HG02981 (cell line): ENCODE data around the gene ZNF776.
"Not testable (repeated sequence)": the region's sequence is repeated elsewhere in the genome, so short reads cannot be mapped to it uniquely, and the experiment has no call there.

Experiments used
- ATAC-seq: cut with Tn5 transposase; IDR thresholded peaks from one replicate; pipeline ENCODE4 v1.9.1; 2021; ENCODE audit warnings: mild to moderate bottlenecking, moderate library complexity; ENCODE audit not compliant: unreplicated experiment

Gene ZNF776

DNA sequence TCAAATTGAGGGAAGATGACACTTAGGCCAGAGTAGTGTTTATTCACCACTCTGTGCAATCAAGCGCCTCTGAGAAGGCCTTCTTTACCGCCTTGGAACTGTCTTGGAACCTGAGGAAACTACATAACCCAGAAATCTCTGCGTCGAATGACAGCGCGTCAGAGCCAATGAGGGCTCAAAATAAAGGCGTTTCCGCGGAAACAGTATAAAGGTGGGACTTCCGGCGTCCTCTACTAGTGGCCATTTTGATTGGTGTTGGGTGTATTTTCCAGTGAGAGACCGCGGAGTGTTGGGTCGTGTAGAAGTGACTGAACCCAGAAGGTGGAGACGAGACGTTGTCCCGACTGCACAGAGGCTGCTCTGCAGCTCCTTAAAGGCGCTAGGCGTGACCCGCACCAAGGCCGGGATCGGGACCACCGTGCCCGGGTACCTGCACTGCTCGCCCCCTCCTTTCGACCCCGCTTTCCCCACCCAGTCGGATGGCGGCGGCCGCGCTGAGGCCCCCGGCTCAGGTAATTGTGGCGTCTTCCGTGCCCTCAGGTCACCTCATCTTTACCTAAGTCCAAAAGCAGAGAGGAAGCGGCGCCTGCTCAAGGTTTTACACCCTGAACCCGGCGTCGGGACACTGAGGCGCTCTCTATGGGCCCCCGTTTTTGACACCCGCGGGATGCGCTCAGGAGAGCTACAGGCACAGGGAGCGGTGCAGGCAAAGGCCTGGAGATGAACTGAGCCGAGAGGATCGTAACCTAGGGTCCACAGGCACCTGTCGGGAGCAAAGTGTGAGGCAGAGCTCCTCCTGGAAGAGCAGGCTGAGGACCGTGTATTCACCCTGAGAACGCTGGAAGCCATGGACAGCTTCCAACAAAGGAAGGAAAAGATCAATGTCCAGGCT is at the start of gene ZNF776:
Gene ZNF776 (plus strand): TSS at position 236 of the 892 bp plus-strand sequence. CDS start 244 bp downstream, at position 480.
- peak; percentile 98 for ATAC-seq

GRCh38 chr19:57701625-57702024 is 45.0 kb upstream of the ZNF776 start:
- ATAC-seq = no peak

GRCh38 chr19:57706346-57706745 is 40.3 kb upstream of the ZNF776 start:
- no peak for ATAC-seq

GRCh38 chr19:57708641-57709361 is 37.8 kb upstream of the ZNF776 start, which contains the start of gene ZNF154:
ZNF154 (minus strand) TSS chr19:57709204; CDS start chr19:57708971, 233 bp downstream.
- no peak for ATAC-seq

- ATAC-seq = no peak
These were observed 37.0 kb upstream of the ZNF776 start for GRCh38 chr19:57709616-57710015.

- ATAC-seq = no peak
These were observed 34.4 kb upstream of the ZNF776 start for GRCh38 chr19:57712222-57712621.

GRCh38 chr19:57719424-57719823 is 27.2 kb upstream of the ZNF776 start:
- no peak for ATAC-seq

DNA sequence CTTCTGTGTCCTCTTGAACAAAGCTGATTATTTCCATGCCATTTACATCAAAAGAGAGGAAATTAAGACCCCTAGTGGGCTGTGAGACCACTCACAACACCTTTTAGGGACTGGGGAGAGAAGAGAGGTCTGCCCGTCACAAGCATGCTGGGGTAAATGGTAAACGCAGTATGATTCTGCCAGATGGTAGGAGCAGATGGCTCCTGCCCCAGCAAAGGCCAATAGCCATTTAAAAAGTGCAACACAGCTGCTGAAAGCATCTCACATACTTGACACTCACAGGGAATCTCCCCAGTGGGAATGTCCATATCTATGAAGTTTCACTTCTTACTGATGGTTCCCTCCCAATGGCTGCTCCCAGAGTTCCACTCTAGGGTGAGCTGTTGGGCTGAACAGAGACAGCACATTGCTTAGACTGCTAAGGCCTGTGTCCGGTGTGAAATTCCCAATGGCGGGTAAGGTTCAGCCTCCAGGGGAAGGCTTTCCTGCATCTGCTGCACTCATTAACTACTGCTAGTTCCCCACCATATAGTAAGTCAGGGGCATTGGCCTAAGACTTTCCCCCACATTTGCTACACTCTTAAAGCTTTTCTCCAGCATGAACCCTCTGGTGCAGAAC is 26.6 kb upstream of the ZNF776 start:
- no peak for ATAC-seq

DNA sequence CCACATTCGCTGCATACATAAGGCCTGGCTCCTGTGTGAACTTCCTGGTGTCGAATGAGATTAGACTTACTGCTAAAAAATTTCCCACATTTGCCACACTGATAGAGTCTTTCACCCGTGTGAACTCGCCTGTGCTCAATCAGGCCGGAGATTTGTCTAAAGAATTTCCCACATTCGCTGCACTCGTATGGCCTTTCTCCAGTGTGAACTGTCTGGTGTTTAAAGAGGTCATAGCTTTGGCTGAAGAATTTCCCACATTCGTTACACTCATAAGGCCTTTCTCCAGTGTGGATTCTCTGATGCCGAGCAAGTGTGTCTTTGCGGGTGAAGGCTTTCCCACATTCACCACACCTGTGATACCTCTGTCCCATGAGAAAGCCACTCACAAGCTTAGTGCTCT is 25.7 kb upstream of the ZNF776 start:
- ATAC-seq = no peak

DNA sequence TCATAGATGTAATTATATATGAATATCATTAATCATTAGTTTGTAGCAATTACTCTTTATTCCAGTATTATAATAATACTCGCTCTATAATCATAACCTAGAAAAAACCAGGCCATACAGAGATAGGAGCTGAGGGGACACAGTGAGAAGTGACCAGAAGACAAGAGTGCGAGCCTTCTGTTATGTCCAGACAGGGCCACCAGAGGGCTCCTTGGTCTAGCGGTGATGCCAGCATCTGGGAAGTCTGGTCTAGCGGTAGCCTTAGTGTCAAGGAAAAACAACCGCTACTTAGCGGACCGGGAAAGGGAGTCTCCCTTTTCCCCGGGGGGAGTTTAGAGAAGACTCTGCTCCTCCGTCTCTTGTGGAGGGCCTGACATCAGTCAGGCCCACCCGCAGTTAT is 8.3 kb upstream of the ZNF776 start:
- not testable (repeated sequence) for ATAC-seq

- ATAC-seq = not testable (repeated sequence)
These were observed 7.8 kb upstream of the ZNF776 start for GRCh38 chr19:57738770-57739169.

DNA sequence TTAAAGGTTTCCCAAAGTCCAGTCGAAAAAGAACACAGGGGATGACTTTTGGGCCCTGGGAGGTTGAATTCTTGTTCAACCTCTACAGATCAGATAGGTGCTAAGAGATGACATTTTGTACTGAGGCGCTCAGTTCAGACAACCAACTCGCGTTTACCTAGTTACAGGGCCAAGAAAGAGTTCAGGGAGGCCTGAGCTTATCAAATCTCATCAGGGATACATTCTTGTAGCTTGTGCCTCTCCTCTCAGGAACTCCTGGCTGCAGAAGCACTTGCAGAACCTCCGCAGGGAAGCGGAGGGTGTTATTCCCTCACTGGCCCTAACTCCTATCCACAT is 825 bp downstream of the ZNF776 start:
- no peak for ATAC-seq

GRCh38 chr19:57748029-57748428 is 1.4 kb downstream of the ZNF776 start:
- no peak for ATAC-seq

GRCh38 chr19:57754091-57754673 is 7.6 kb downstream of the ZNF776 start:
- no peak for ATAC-seq

- no peak for ATAC-seq
These were observed 8.4 kb downstream of the ZNF776 start for GRCh38 chr19:57755031-57755430.

DNA sequence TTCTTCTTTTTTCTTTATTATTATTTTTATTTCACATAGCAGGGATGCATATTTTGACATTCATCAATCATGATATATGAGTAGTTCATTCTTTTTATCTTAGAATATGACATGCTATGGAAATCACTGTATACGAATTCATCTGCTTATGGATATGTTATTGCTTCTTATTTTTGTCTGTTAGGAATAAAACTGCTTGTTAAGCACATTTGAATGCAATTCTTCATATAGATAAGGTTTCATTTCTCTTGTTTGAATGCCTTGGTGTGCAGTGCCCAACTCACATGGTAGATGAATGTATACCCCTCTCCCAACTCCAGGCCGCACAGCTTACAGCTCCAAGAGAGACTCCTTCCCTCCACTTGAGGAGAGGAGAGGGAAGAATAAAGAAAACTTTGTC is 11.3 kb downstream of the ZNF776 start:
- ATAC-seq = no peak

- ATAC-seq = no peak
These were observed 12.5 kb downstream of the ZNF776 start for GRCh38 chr19:57759096-57759495.

GRCh38 chr19:57769345-57770131 is 22.9 kb downstream of the ZNF776 start, which contains the start of gene ZNF586:
ZNF586 (plus strand) TSS chr19:57769676; CDS start chr19:57769843, 167 bp downstream.
- ATAC-seq = peak; percentile 97

- ATAC-seq = no peak
These were observed 24.8 kb downstream of the ZNF776 start for GRCh38 chr19:57771417-57771816.

- no peak for ATAC-seq
These were observed 26.9 kb downstream of the ZNF776 start for GRCh38 chr19:57773488-57773887.
